H1 (cell line): Measurements from ENCODE around the gene SRP14. TPM values are rescaled to one million over a fixed set of nuclear protein-coding genes. Genes with fewer than 3 reads are reported as not detected.

Experiments used
- CTCF ChIA-PET: fragments of 300-600 bp; sonication (Branson Sonifier 250); formaldehyde crosslinking; loops from one replicate; lab custom pipeline; 2021; ENCODE audit not compliant: partially characterized antibody; lab: Charles Lee
- POLR2A ChIA-PET: fragments of 300-600 bp; sonication (Branson Sonifier 250); formaldehyde crosslinking; loops from one replicate; lab custom pipeline; 2021; ENCODE audit warnings: inconsistent platforms; ENCODE audit not compliant: partially characterized antibody; lab: Charles Lee
- DNase-seq, 2 experiments: peaks; one replicate each; pipeline versions ENCODE4 v3.0.0 to v3.0.0-alpha.2; 2010 to 2022; ENCODE audit warnings: low spot score in 2 of 2, low read depth in 1 of 2, mixed read lengths in 1 of 2
- FAIRE-seq: peaks from 2 replicates; lab custom pipeline; 2011; peaks lifted over from hg19 to GRCh38; lab: Jason Lieb, UNC
- H2AFZ ChIP-seq: 2 replicates; pipeline ENCODE4 v1.8.1; 2012; ENCODE audit warnings: low read length, inconsistent platforms
- H2AK5ac ChIP-seq: 2 replicates; pipeline ENCODE4 v1.6.1; 2013; ENCODE audit warnings: low read depth, low read length
- H2BK120ac ChIP-seq: replicated peaks from 2 replicates; pipeline ENCODE3; 2013; ENCODE audit warnings: low read depth, low read length, inconsistent platforms
- H2BK12ac ChIP-seq: 2 replicates; pipeline ENCODE4 v1.6.1; 2013; ENCODE audit warnings: low read depth, low read length
- H2BK15ac ChIP-seq: 2 replicates; pipeline ENCODE4 v1.6.1; 2013; ENCODE audit warnings: low read length
- H2BK20ac ChIP-seq: 2 replicates; pipeline ENCODE4 v1.6.1; 2013; ENCODE audit warnings: low read length
- H2BK5ac ChIP-seq: 2 replicates; pipeline ENCODE4 v1.6.1; 2013; ENCODE audit warnings: low read depth, low read length
- H3K14ac ChIP-seq: 2 replicates; pipeline ENCODE4 v1.6.1; 2013; ENCODE audit warnings: inconsistent platforms; ENCODE audit not compliant: insufficient read length
- H3K18ac ChIP-seq: 2 replicates; pipeline ENCODE4 v1.6.1; 2013; ENCODE audit warnings: low read length; ENCODE audit errors: extremely low read depth
- H3K23ac ChIP-seq: 2 replicates; pipeline ENCODE4 v1.6.1; 2013; ENCODE audit warnings: inconsistent platforms; ENCODE audit not compliant: insufficient read length
- H3K23me2 ChIP-seq: 2 replicates; pipeline ENCODE4 v1.6.1; 2013; ENCODE audit warnings: low read depth, low read length
- H3K27ac ChIP-seq: 2 replicates; pipeline ENCODE4 v1.6.1; 2011; ENCODE audit warnings: low read depth, low read length, inconsistent platforms
- H3K27me3 ChIP-seq, 4 experiments: replicated peaks in 1 of 4; 1 replicate in 1 of 4; 2 replicates in 3 of 4; pipeline versions ENCODE4 v1.6.1 to v1.8.1; 2011 to 2013; ENCODE audit warnings: low read length in 3 of 4, mild to moderate bottlenecking in 3 of 4, inconsistent platforms in 2 of 4, mixed read lengths in 2 of 4, moderate library complexity in 1 of 4; ENCODE audit not compliant: control insufficient read depth in 3 of 4, insufficient read depth in 3 of 4; ENCODE audit errors: extremely low read depth in 1 of 4
- H3K36me3 ChIP-seq, 4 experiments: 2 replicates each; pipeline versions ENCODE4 v1.6.1 to v1.8.1; 2011 to 2013; ENCODE audit warnings: mild to moderate bottlenecking in 4 of 4, low read length in 3 of 4, moderate library complexity in 2 of 4, control low read depth in 1 of 4, inconsistent platforms in 1 of 4; ENCODE audit not compliant: insufficient read depth in 4 of 4, control insufficient read depth in 2 of 4
- H3K4ac ChIP-seq: replicated peaks from 2 replicates; pipeline ENCODE3; 2013; ENCODE audit warnings: low read length, low read depth, mixed read lengths, inconsistent platforms; ENCODE audit not compliant: insufficient read length
- H3K4me1 ChIP-seq, 4 experiments: replicated peaks in 1 of 4; 1 replicate in 1 of 4; 2 replicates in 3 of 4; pipeline versions ENCODE4 v1.6.1 to v1.8.1; 2011 to 2013; ENCODE audit warnings: low read length in 3 of 4, inconsistent platforms in 2 of 4, mixed read lengths in 1 of 4; ENCODE audit not compliant: insufficient read depth in 4 of 4, control insufficient read depth in 3 of 4
- H3K4me2 ChIP-seq, 2 experiments: 2 replicates each; pipeline versions ENCODE4 v1.6.1 to v1.8.1; 2011 to 2013; ENCODE audit warnings: low read depth in 2 of 2, low read length in 2 of 2, control low read depth in 1 of 2, inconsistent platforms in 1 of 2, mild to moderate bottlenecking in 1 of 2; ENCODE audit not compliant: insufficient read depth in 1 of 2
- H3K4me3 ChIP-seq, 4 experiments: fragments of 200-600, 300-600 bp in 1 of 4; sonication (generic), shearing (Covaris generic), sonication (Bioruptor Twin) in 1 of 4; 2 replicates each; pipeline versions ENCODE4 v1.5.1 to v1.8.1; 2011 to 2016; ENCODE audit warnings: low read length in 4 of 4, low read depth in 3 of 4, control low read depth in 2 of 4, inconsistent platforms in 2 of 4, mild to moderate bottlenecking in 2 of 4, mixed read lengths in 1 of 4, moderate library complexity in 1 of 4; ENCODE audit not compliant: insufficient read depth in 2 of 4; ENCODE audit errors: extremely low read depth in 1 of 4
- H3K56ac ChIP-seq: replicated peaks from 2 replicates; pipeline ENCODE3; 2013; ENCODE audit warnings: low read depth, mild to moderate bottlenecking, mixed read lengths, low read length, inconsistent platforms; ENCODE audit not compliant: insufficient read length
- H3K79me1 ChIP-seq: 2 replicates; pipeline ENCODE4 v1.6.1; 2013; ENCODE audit warnings: low read depth, low read length, control low read depth
- H3K79me2 ChIP-seq, 2 experiments: 2 replicates each; pipeline versions ENCODE4 v1.6.1 to v1.8.1; 2012 to 2013; ENCODE audit warnings: low read length in 2 of 2, mild to moderate bottlenecking in 2 of 2, inconsistent platforms in 1 of 2; ENCODE audit not compliant: insufficient read depth in 2 of 2, control insufficient read depth in 1 of 2
- H3K9ac ChIP-seq, 4 experiments: replicated peaks in 1 of 4; 1 replicate in 1 of 4; 2 replicates in 3 of 4; pipeline versions ENCODE4 v1.6.1 to v1.8.1; 2011 to 2013; ENCODE audit warnings: low read depth in 3 of 4, low read length in 3 of 4, control low read depth in 2 of 4, mild to moderate bottlenecking in 2 of 4, moderate library complexity in 2 of 4, inconsistent platforms in 1 of 4; ENCODE audit errors: extremely low read depth in 1 of 4
- H3K9me3 ChIP-seq, 2 experiments: 2 replicates each; pipeline versions ENCODE4 v1.6.1 to v1.8.1; 2012 to 2013; ENCODE audit warnings: mild to moderate bottlenecking in 2 of 2, moderate library complexity in 2 of 2, control low read depth in 1 of 2, inconsistent platforms in 1 of 2, low read depth in 1 of 2, low read length in 1 of 2, mixed read lengths in 1 of 2; ENCODE audit not compliant: insufficient read depth in 2 of 2
- H4K20me1 ChIP-seq, 2 experiments: replicated peaks in 1 of 2; 2 replicates each; pipeline versions ENCODE3 to v1.8.1; 2011 to 2013; ENCODE audit warnings: inconsistent platforms in 2 of 2, low read length in 2 of 2, mild to moderate bottlenecking in 1 of 2; ENCODE audit not compliant: insufficient read depth in 2 of 2, control insufficient read depth in 1 of 2
- H4K5ac ChIP-seq: 2 replicates; pipeline ENCODE4 v1.6.1; 2013; ENCODE audit warnings: low read length, low read depth, mixed read lengths, inconsistent platforms; ENCODE audit not compliant: insufficient read length
- H4K8ac ChIP-seq: 2 replicates; pipeline ENCODE4 v1.8.0; 2013; ENCODE audit warnings: mild to moderate bottlenecking, moderate library complexity, low read length, inconsistent platforms; ENCODE audit not compliant: insufficient read depth; ENCODE audit errors: extremely low read depth
- H4K91ac ChIP-seq: replicated peaks from 2 replicates; pipeline ENCODE3; 2013; ENCODE audit warnings: low read length, mixed read lengths, inconsistent platforms; ENCODE audit not compliant: insufficient read length
- WGBS, 2 experiments: shearing (Covaris generic) in 1 of 2; methylation state at CpG; one replicate each; pipeline versions ENCODE4 v1.1.6 to v1.1.7; 2013 to 2015; ENCODE audit warnings: low lambda C conversion rate in 2 of 2, mixed read lengths in 2 of 2, inconsistent platforms in 1 of 2, low coverage in 1 of 2, missing lambda C conversion rate in 1 of 2; ENCODE audit not compliant: insufficient replicate concordance in 2 of 2, insufficient coverage in 1 of 2, insufficient read length in 1 of 2; ENCODE audit errors: extremely low coverage in 1 of 2, missing lambda C conversion rate in 1 of 2; 5-methylcytosine and 5-hydroxymethylcytosine counted together
- polyA plus RNA-seq, 7 experiments: library from polyadenylated mRNA; depleted of rRNA in 3 of 7; stranded (reverse) in 5 of 7; unstranded in 2 of 7; fragments of >200 nt in 5 of 7; fragments of 200-250 nt in 2 of 7; gene quantifications; 1 replicate in 5 of 7; 2 replicates in 1 of 7; 4 replicates in 1 of 7; pipeline versions ENCODE4 v1.2.1 to v1.2.3, GENCODE V29; 2011 to 2013; ENCODE audit warnings: missing spikeins in 2 of 7, mixed read lengths in 2 of 7
- total RNA-seq: library from RNA; stranded (reverse); fragmentation: NEBNext Ultra II Directional; extraction: Animal tissue kit (Norgen Biotek cat#: 25700); gene quantifications from 2 replicates; pipeline ENCODE4 v1.2.1, GENCODE V29; 2021

Gene SRP14
- total and polyA plus RNA-seq, 2 of the 8 experiments (the other 6 are each of a cell fraction or from before 2014, with no cell fraction given), result 186 to 223 TPM

GRCh38 chr15:40045572-40046217, 6.7 kb upstream of the SRP14 start:
- Histone ChIP-seq H4K20me1 (peaks cover 0 to 5% of the 10 kb centered on the region in 2 experiments), H2AFZ (no peak overlapping the region), H3K4me1 (peaks cover 0 to 12% (median 6%) of the 10 kb centered on the region in 4 experiments; a peak in 6 of 7 replicates), H3K79me2 (no peaks in the 10 kb centered on the region), H3K14ac (no peak overlapping the region), H3K79me1 (no peaks in the 10 kb centered on the region), H2BK5ac (no peak overlapping the region), H3K9me3 (no peaks in the 10 kb centered on the region), H4K5ac (no peak overlapping the region), H3K4me2 (peak overlapping the region in 1 of 2 experiments; percentile 62; a peak in 2 of 4 replicates), H3K4me3 (peak overlapping the region in 1 of 4 experiments; percentile 35; a peak in 1 of 8 replicates), H3K4ac (no peak overlapping the region), H2BK20ac (no peak overlapping the region), H4K8ac (no peak overlapping the region), H2BK12ac (no peak overlapping the region), H2BK120ac (no peak overlapping the region), H3K9ac (no peak overlapping the region), H2BK15ac (no peak overlapping the region), H3K23me2 (peaks cover 5% of the 10 kb centered on the region; the same call in 1 of the 2 replicates), H3K27me3 (no peaks in the 10 kb centered on the region), H3K18ac (no peak overlapping the region), H3K36me3 (no peaks in the 10 kb centered on the region), H4K91ac (no peak overlapping the region), H2AK5ac (no peak overlapping the region), H3K56ac (no peak overlapping the region), H3K27ac (no peak overlapping the region), H3K23ac (no peak overlapping the region)
- DNase-seq, result peak in 1 of 2 experiments; percentile 42
- ChIA-PET POLR2A (interaction anchor here (0.9 to 2.0 kb wide), 9 partner anchors 14 to 193 kb away, joined by 3 to 11 read pairs (median 3); partner anchors contain the start of genes BUB1B and PAK6), CTCF (interaction anchor here (0.6 to 21.9 kb wide), 47 partner anchors 9 to 310 kb away, joined by 3 to 406 read pairs (median 5); partner anchors contain the start of genes BMF, BUB1B and GPR176)
- 54% methylated on average over 4 of the region's 6 CpGs; no CpG with 5 or more reads in 1 of the 2 experiments for WGBS, 2 experiments
- FAIRE-seq, result no peak
